GM19239 (cell line): ENCODE data around the gene PRMT2.

ENCODE experiments used
- DNase-seq: peaks from one replicate; pipeline ENCODE4 v3.0.0; 2011; ENCODE audit warnings: low spot score; ENCODE audit not compliant: insufficient read length
- FAIRE-seq: peaks from 2 replicates; lab custom pipeline; 2011; peaks lifted over from hg19 to GRCh38; lab: Jason Lieb, UNC

PRMT2 gene

DNA sequence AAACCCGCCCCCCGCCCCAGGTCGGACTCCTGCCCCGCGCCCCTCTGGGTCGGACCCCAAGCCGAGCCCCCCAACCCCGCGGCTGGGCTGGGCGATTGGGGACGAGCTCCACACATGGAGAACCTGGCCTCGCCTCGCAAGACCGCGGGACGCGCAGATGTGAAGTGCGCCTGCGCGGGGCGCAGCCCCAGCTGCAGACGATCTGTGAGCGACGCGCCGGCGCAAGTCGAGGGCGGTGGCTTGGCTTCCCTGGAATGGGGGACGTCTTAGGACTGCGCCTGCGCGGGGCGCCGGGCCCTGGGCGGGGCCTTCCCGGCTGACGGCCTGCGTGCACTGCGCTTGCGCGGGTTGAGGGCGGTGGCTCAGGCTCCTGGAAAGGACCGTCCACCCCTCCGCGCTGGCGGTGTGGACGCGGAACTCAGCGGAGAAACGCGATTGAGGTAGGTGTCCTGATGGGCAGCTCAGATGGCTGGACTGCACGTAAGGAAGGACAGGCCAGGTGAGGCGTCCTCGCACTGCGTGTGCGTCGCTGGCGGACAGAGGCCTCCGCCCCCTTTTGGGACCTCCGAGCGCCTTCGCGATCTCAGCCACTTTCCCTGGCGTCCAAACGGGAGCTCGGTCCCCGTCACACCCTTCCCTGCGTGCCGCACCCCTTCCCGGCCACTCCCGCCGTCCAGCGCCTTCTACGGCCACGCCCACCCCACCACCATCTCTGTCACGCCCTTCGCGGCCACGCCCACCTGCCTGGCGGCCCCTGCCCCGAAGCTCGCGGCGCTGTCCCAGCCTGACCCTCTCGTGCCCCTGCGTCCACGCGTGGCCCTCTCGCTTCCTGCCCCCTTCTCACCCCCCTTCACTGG is at the start of gene PRMT2:
Gene PRMT2, plus strand, starts transcription at position 351 of the 857 bp plus-strand sequence. CDS start 1,278 bp downstream, outside the sequence.
- FAIRE-seq (peak; percentile 89), DNase-seq (peak; percentile 99)

DNA sequence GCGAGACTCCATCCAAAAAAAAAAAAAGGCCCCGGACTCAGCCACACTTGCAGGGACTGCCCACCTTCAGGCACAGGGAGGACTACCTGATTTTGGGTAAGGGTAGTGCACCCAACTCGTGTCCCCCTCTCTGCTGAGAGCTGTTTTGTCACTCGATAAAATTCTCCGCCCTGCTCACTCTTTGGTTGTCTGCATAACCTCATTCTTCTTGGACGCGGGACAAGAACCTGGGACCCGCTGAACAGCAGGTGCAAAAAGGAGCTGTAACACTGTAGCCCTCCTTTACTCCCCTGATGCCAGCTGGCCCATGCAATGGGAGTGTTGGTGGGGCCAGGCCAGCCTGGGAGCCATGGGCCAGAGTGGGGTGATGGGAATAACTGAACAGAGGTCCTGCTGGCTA is 41.2 kb upstream of the PRMT2 start:
- no peak for FAIRE-seq
- DNase-seq: no peak

DNA sequence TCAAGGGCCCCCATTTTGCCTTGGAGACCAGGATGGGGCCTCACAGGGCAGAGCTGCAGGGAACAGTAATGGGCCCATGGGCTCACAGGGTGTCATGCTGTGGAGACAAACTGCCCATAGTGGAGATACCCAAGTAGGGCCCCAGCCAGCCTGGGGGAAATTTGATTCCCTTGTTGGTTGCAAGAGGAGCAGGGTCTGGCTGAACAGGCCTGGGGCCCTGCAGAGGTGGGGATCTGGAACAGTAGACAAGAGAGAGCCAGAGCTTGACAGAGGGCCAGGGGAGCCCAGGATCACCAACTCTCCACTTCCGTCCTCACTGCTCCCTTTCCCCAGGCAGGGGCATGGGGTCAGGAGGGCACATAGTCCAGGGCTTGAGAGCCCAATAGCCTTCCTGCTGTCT is 39.3 kb upstream of the PRMT2 start:
- DNase-seq (no peak), FAIRE-seq (no peak)

DNA sequence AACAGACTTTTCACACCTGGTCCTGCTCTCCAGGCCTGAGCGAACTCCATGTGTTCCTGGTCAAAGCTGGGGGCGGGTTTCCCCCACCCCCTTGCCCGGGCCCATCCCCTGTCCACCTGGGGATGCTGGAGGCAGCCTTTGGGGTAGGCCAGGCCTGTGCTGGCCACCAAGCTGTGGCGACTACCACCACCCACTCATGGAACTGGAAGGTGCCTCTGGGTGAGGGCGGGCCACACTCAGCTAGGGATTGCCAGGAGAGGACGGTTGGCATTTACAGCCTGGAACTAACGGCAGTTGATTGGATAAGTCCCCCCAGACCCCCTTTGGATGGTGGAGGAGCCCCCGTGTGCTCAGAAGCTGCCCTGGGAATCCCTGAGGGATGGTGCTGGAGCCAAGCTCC is 38.4 kb upstream of the PRMT2 start:
- no peak for DNase-seq
- no peak for FAIRE-seq

DNA sequence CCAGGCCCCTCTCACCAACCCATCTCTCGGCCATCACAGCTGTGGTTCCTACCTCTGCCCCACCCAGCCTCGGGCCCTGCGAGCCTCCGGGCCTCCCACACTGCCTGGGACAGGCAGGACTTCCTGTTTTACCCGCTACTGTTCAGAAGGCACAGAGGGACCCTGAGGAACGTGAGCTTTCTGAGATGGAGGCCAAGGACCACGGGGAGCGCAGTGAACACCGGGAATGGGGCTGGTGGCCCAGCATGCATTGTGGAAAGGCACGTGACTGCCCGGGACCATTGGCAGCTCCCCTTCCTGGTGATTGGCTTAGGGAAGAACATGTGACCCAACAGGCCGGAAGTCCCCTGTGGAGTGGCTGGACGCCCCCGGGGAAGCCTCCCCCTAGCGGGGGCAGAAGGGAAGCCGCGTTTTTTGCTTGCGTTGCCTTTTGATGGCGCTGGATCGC is 37.6 kb upstream of the PRMT2 start:
- DNase-seq: no peak
- FAIRE-seq: no peak

DNA sequence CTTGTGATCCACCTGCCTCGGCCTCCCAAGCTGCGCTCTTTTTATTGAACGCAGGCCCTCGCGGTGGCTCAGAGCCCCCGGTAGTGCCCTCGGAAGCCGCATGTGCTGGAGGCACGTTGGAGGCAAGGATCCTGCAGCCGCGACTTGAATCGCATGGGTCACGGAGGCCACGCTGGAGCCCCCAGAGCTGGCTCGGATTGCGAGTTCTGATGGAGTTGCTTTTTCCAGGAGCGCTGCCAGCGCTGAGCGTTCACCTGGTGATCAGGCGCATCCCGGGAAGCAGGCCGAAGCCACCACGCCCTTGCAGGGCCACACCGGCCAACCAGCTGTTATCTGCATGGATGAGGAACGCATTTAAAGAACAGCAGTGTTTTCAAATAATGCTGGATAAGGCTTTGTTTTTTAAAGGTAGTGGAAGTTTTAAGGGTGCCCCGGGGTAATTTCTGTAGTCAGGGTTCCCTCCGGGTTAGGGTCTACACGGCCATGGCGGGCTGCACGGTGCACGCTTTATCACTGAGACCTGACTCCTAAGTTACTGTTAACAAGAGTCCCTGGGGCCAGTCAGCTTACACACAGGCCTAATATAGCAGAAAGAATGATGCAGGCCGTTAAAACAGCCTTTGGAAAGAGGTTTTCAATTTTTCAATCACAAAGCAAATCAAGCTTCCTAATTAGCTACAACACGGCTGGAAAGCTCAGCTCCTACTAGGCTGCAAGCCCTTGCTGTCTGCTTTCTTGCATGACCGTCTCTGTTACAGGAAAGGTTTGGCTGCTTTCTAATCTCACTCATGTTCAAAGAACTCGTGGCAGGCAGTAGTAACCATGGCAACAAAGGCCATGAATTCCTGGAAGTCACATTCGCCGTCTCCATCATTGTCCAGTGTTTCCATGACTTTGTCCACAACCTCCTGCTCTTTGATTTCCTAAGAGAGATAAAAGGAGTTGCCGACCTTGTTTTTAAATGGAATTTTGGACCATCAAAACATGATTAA is 36.6 kb upstream of the PRMT2 start:
- no peak for FAIRE-seq

DNA sequence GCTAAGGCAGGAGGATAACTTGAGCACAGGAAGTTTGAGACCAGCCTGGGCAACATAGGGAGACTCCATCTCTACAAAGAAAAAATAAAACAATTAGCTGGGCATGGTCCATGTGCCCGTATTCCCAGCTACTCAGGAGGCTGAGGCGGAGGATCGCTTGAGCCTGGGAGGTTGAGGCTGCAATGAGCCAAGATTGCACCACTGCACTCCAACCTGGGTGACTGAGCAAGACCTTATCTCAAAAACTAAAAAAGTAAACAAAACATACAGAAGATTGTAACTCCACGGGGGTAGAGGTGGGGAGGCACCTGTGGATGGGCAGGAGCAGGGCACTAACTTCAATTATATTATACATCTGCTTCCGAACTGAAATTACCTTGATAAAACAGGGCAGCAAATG is 35.2 kb upstream of the PRMT2 start:
- no peak for FAIRE-seq
- no peak for DNase-seq

More for the DNA sequence above, 36.6 kb upstream of the PRMT2 start:
- no peak for DNase-seq

DNA sequence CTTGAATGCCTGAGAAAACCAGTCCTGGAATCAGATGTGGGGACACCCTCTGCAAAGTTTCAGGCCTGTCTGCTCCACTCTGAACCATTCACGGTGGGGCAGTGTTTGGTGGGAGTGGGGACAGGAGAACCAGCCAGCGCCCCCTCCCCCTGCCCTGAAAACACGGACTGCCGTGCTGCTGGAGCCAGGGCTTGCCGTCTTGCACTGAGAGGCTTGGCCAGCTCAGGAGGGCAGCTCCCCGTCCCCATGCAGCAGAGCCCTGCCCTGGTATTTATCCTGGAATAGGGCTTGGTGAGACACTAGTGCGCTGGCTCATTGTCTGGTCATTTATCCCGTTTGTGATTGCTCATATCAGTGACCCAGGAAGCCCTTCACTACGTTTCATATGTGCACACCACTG is 34.5 kb upstream of the PRMT2 start:
- FAIRE-seq (no peak), DNase-seq (no peak)

DNA sequence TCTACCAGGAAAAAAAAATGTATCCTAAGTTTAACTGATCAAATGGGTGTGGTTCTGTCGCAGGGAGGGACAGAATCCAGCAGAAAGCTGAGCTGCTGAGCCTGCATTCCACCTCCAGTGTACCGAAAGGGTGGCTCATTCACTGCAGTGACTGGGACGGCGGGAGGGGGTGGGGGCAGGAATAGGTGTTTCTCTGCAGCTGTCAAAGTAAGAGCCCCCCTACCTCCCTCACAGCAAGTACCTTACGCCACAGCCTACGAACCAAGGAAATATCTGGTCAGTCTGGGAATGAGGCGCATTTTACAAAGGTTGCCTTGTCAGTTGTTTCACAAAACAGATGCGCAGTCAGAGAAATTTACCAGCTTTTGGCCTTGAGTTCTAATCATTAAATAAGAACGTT is 32.2 kb upstream of the PRMT2 start:
- DNase-seq: no peak
- no peak for FAIRE-seq

DNA sequence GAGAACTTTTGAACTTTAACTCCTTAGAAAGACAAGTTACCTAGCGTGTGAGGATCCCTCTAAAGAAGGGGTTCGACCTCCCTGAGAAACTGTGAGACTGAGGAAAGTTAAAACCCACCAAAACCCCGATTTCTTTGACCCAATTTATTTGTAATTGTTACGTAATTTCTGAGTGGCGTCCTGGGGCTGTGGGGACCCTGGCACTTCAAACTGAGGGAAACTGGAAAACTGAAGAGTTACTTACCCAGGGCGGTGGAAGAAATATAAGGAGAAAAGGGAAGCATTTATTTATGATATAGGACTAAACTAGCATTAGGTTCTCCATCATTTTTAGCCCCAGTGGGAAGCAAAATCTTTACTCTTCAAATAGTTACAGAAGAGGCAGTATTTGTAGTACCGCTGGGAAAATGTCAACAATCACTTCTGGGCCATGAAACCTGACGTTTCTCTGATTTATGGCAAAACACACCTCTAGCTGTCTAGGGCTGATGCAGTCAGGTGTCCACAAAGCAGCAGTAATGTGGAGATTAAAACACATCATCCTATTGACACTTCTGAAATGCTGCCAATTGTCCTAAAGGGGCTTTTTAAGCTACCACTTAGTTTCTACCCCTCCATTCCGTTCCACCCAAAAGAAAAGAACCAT is 31.0 kb upstream of the PRMT2 start:
- no peak for DNase-seq
- no peak for FAIRE-seq

DNA sequence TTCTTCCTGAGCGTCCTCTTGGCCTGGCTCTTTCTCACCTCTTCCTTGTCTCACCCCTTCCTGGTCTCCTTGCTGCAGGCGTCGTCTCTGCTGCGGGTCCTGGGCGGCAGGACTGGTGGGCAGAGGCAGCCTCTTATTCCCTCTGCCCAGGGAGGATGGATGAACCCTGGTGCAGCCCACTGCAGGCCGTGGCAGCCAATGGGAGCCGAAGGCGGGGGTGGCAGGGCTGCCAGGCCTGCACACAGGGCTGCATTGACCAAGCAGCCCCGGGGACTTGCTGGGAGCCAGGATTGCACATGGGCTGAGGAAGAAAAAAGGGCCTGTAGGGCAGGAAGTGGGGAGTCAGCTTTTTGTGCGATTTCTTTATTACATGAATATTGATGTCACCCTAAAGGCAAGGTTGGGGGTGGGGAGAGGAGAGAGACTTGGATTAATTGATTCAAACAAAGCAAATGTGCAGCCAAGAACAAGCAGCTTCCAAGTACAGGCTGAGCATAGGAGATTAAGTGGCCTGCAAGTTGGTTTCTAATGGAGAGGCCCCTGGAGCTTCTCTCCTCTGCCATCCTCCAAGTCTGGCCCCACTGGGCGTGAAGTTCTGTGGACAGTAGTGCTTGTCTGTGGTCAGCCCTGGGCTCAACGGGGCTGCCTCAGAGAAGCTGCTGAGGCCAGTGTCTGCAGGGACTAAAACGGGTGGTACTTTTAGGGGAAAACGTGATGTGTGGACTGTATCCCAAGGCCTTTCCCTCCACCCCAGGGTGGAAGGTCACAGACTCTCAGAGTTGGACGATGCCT is 30.3 kb upstream of the PRMT2 start, which contains the start of gene S100B:
Gene S100B, minus strand, starts transcription at position 108 of the 792 bp plus-strand sequence. CDS start 2,667 bp downstream, outside the sequence.
- FAIRE-seq (no peak), DNase-seq (no peak)

DNA sequence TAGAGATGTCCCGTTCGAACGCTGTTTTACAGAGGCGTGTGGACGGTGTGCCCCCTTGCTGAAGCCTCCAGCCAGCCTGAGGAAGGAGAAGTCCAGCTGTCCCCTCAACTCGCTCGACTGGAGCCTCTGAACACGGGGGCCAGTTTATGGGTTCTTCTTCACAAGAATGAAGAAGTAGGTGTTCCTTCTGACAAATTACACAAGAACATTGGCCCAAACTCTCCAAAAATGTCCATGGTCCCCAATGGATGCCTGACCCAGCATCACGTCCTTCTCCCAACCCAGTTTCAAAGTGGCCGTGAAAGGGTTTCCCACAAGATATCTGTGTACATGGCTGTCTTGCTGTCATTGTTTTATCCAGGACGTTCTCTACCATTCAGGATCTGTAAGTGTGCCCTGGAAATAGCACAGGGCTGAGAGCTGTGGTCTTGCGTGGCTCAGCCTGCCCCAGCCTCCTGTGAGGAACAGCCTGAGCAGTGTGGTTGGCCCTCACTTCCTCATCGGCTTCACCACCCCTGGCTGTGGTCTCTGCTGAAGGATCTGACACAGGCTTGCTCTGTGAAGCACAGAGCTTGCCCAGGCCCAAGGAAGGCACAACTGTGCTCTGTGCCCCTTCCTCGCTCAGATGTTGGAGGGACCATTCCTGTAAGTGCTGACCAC is 29.6 kb upstream of the PRMT2 start:
- DNase-seq (peak; percentile 46), FAIRE-seq (peak; percentile 74)

DNA sequence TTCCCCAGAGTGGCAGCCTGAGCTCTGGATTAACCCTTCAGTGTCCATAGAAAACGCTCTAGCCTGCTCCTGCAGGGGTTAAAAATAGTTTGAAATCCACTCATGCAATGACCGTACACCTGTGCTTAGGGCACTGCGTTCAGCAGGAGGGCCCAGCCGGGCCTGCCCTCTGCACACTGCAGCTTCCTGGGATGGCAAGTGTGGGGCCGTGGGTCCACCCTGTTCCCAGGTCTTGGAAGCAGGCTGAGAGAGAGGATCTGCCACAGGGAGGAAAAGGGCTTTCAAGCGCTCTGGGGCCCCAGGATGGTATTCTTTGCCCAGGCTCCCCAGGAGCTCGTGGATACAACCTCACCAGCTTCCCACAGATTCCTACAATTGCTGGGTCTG is 29.1 kb upstream of the PRMT2 start:
- FAIRE-seq (no peak), DNase-seq (no peak)

DNA sequence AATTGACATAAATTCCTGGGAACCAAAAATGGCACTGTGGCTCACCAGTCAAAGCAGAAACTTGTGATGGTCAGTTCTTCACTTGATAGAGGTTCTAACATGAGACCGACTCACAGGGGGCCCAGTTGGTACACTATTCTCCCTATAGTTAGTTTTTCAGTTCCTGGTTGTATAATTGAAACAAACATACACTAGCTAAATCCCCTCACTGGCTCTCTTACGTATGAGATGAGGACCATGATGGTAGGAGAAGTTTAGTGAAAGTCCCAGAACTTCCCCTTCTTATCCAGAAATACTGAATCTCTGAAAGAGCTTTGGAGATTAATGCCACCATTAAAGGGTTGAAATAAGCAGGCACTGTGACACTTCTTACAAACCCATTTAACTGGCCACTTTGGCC is 27.8 kb upstream of the PRMT2 start:
- no peak for FAIRE-seq
- DNase-seq: no peak

DNA sequence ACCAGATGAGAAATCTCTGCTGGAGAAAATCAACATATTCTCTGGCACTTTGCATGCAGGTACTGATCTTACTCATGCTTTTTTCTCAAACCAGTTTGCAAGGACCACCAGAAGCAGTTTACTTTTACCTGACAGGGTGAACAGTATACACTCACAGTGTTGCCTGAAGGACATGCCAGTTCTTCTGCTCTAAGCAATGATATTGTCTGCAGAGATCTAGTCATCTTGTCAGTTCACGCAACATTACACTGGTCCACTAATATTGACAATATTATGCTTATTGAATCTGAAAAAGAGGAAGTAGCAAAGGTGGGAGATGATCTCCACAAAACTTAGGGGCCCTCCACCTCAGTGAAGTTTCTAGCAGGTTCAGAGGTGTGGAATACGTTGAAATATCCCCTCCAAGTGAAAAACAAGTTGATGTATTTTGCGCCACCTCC is 26.8 kb upstream of the PRMT2 start:
- FAIRE-seq (peak; percentile 35), DNase-seq (no peak)

DNA sequence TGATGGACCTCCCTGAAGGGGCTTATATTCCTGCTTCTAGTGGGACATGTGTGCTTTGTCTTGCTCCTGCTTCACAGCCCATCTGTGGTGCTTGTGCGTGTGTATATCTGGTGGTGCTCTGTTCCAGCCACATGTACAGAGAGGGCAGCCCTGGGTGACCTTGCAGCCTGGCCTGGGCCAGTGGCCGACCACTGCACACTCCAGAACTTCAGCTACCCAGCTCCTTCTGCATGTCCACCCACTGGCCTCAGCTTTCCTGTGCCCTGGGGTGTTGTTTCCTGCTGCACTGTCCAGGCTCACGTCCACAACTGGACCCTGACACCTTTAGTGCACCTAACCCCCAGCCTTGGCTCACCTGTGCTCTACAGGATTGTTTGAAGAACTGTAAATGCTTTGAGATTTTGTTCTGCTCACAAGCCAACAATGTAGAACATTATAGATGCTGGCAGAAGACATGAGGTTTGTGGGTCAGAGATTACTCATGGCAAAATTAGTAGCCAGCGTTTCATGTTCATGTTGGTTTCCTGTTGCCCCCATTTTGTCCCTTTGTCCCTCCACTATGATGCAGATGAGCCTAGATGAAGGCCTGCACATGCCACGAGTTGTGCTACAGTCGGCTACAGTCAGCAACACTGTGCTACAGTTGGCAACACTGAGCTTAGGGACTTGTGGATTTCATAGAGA is 25.3 kb upstream of the PRMT2 start:
- FAIRE-seq (no peak), DNase-seq (no peak)

DNA sequence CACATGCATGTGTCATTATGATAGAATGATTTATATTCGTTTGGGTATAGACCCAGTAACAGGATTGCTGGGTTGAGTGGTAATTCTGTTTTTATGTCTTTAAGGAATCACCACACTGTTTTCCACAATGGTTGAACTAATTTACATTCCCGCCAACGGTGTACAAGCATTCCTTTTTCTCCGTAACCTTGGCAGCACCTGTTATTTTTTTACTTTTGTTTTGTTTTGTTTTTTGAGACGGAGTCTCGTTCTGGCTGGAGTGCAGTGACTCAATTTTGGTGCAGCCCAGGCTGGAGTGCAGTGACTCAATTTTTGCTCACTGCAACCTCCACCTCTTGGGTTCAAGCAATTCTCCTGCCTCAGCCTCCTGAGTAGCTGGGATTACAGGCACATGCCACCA is 22.1 kb upstream of the PRMT2 start:
- DNase-seq: no peak
- no peak for FAIRE-seq

DNA sequence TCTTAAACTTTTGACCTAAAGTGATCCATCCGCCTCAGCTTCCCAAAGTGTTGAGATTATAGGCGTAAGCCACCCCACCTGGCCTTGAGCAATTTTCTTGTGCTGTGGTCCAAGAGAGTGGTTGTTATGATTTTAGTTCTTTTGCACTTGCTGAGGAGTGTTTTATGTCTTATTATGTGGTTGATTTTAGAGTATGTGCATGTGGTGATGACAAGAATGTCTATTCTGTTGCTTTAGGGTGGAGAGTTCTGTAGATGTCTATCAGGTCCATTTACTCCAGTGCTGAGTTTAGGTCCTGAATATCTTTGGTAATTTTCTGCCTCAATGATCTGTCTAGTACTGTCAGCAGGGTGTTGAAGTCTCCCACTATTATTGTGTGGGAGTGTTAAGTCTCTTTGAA is 19.4 kb upstream of the PRMT2 start:
- no peak for FAIRE-seq
- DNase-seq: no peak
